HuH-7 (cell line): ENCODE measurements around the gene SAYSD1.
"Not testable (repeated sequence)": the region's sequence is repeated elsewhere in the genome, so short reads cannot be mapped to it uniquely, and the experiment has no call there.

Source experiments
- DNase-seq: peaks from one replicate; pipeline ENCODE4 v3.0.0; 2011; ENCODE audit warnings: low spot score

SAYSD1 gene, protein sequence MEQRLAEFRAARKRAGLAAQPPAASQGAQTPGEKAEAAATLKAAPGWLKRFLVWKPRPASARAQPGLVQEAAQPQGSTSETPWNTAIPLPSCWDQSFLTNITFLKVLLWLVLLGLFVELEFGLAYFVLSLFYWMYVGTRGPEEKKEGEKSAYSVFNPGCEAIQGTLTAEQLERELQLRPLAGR

DNA sequence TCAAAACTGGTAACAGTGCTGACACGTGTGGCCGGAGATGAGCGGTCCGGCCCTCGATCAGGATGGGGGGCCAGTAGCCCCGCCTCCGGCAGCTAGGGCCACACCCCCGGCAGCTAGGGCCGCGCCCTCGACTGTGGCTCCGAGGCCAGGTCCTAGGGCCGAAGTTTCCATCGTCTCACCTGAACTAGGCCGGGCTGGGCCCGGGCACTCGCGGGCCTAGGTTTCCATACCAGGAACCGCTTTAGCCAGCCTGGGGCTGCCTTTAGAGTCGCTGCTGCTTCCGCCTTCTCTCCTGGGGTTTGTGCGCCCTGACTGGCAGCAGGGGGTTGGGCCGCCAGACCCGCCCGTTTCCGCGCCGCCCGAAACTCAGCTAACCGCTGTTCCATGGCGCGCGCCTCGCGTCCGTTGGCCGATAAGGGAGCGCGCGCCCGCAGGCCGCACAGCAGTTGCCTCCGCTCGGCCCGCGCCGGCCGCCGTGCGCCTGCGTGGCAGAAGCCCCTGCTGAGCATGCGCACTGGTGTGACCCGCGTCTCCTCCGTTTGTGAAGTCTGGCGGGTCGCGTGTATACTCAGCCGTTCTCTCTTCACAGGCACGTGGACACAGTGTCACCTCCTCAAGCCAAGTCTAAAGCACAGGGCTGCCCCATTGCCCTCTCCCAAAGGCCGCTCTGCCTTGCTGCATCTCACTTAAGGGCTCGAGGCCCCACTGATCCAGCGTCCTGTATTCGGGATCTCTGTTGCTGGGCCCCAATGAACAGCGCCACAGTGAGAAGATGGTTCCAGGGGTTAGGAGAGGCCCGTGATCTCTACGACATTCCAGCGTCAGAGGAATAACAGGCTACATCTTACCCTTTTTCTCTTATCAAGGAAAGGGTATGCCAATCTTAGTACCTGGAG, at the start of gene SAYSD1:
Gene SAYSD1 (minus strand): TSS at position 483 of the 896 bp plus-strand sequence. CDS start 97 bp downstream, at position 386.
- peak; percentile 76 for DNase-seq

GRCh38 chr6:39157511-39157910, 42.5 kb upstream of the SAYSD1 start:
- DNase-seq = no peak

- no peak for DNase-seq
Observed at GRCh38 chr6:39156801-39157200, 41.8 kb upstream of the SAYSD1 start.

DNA sequence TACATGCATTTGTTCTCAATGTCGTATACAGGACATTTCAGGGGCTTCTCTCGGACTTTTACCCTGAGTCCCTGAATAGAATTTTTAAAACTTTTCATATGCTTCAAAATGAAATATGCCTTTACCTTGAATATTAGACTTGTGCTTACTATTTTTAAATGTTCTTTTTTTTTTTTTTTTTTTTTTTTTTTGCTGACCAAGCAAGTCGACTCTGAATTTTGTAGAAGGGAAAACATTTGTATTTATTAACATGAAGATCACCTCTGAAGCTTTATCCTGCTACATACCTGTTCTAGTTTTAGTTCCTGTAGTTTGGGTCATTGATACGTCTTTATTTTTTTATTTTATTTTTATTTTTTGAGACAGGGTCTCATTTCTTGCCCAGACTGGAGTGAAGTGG, 39.7 kb upstream of the SAYSD1 start:
- no peak for DNase-seq

DNA sequence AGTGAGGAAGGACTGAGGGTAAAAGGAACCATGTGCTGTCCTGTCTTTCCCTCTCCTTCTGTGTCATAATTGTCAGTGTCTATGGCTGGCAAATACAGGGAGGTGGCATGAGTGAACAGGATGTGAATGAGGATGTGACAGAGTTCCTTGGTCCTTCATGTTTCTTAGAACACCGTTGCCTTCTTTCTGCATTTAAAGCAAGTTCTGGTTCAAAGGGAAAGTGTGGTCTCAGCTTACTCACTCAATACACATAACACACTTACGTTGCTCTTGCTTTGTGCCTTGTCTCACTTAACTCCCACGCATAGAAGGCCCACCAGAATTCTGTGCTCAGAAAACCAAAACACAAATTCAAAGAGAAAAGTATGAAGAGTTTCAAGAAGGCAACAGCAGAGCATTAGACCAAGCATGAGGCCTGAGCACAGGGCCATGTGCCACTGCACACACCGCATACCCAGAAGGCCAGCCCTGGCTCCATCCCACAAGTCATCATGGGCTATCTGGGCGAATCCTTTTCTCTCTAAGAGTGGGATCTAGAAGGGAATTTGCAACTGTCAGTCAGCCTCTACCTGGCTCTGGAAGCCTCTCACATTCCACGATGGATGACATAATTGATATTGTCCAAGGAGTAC, 38.9 kb upstream of the SAYSD1 start:
- DNase-seq = no peak

GRCh38 chr6:39152262-39152661, 37.3 kb upstream of the SAYSD1 start:
- no peak for DNase-seq

DNA sequence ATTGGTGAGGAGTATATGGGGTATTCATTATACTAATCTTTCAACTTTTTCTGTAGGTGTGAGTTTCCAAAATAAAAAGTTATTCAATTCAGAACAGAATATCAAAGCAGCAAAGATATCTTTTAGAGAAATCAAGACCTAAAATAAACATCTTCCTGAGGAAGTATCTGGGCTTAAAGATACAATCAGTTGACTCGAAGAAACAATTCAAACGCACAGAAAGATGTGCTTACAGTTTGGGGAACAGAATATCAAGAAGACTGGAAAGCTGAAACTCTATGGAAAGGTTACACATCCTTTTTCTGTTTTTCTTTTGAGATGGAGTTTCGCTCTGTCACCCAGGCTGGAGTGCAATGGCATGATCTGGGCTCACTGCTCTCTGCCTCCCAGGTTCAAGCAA, 36.2 kb upstream of the SAYSD1 start:
- DNase-seq = no peak

- DNase-seq = no peak
Observed at GRCh38 chr6:39144481-39145173, 29.6 kb upstream of the SAYSD1 start.

- no peak for DNase-seq
Observed at GRCh38 chr6:39143238-39143930, 28.4 kb upstream of the SAYSD1 start.

DNA sequence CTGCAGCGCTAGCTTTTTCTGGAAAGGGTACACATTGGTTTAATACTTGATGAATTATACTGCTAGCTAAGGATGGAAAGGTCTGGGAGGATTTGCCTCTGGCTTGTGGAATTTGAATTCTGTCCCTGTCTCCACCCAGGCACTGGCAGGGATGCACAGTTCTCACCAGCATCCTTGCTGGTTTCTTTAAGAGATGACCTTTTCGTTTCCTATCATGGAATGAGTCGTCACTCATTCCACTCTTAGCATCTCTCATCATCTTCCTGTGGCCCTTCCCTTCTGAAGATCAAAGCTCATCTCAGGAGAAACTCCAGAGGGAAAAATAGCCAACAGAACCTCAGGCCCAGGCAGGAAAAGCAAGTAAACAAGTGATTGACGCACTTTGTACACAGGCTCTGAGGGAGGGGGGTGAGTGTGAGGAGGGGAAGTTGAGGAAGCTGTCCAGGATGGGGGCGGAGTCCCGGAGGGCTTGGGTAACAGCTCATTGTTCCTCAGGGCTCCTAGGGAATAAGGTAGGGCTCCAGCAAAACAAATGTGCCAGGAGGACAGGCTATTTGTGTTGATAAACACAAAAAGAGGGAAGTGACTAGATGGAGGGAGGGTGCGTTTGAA, 25.7 kb upstream of the SAYSD1 start:
- DNase-seq = no peak

- DNase-seq = peak; percentile 20
Observed at GRCh38 chr6:39137245-39137644, 22.3 kb upstream of the SAYSD1 start.

GRCh38 chr6:39136207-39136606, 21.2 kb upstream of the SAYSD1 start:
- not testable (repeated sequence) for DNase-seq

DNA sequence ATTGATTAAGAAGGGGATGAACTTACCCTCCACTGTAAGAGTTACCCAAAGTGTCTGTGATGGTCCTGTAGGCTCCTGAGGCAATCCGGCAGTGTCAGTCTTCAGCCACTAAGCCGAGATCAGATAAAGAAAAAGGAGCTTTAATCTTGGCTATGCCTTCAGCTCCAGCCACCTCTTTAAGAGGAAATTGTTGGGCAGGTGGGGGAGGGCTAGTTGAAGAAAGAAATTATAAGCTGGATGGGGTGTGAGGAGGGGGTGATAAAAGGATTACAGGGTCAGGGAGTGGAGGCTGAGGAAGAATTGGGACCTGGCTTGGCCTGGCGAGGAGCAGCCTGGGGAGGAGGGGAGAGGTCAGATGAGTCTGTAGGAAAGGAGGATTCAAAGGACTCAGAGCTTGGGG, 19.8 kb upstream of the SAYSD1 start:
- DNase-seq = not testable (repeated sequence)

GRCh38 chr6:39130691-39131090, 15.7 kb upstream of the SAYSD1 start:
- DNase-seq = no peak

DNA sequence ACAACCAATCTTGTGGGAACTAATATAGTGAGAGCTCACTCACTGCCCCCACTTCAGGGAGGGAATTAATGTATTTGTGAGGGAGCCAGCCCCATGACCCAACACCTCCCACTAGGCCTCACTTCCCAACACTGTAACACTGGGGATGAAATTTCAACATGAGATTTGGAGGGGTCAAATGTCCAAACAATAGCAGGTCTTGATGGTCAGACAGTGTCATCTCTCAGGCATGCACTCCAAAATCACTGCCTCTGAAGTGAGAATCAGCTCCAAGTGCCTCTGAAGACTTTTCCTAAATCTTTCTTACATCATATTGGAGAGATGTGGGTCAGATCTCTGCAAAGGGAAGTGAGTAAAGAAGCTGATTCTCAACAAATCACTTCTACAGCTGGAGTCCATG, 13.8 kb upstream of the SAYSD1 start:
- DNase-seq = no peak

GRCh38 chr6:39128106-39128505, 13.1 kb upstream of the SAYSD1 start:
- no peak for DNase-seq

DNA sequence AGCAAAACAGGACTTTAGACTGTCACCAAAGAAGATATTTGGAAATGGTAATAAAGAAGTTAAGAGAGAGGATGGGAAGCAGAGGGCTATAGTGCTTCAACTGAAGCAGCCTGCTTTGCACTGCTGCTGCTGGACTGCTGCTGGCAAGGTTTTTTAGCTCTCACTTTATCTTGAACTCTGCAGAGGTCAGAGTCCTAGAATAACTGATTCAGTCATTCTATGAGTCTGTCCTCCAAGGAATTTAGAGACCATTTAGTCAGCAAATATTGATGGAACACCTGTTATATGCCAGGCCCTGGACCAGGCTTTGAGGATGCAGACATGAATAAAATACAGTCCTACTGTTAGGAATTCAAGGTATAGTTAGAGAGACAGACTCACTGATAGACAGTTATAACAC, 9.1 kb upstream of the SAYSD1 start:
- DNase-seq = no peak

DNA sequence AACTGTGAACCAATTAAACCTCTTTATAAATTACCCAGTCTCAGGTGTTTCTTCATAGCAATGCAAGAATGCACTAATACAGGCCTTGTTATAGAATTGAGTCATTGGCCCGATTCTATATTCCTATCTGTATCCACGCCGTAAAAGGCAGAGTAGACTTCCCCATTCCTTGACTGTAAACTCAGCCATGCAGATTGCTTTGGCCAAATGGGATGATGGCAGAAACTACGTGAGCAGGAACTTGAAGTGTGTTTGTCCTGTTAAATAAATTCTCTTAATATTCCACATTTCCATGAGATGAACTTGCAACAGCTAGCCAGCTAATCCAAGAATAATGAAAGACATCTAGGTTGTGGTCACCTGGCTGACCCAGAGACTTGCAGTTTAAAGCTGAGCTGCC, 3.9 kb upstream of the SAYSD1 start:
- no peak for DNase-seq

DNA sequence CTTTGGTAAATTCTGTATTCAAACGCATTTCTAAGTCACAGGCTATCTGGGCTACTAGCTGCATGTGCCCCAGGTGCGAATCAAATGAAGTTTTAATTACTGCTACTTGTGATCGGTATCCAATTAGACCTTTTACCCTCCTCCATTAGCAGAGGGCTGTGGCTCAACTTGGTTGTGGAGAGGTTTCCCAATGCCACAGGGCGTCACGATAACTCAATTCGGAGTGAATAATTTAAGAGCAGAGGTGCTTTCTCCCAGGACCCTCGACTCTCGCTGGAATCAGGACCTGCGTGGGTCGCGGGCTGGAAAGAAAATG, 640 bp downstream of the SAYSD1 start:
- DNase-seq = no peak

DNA sequence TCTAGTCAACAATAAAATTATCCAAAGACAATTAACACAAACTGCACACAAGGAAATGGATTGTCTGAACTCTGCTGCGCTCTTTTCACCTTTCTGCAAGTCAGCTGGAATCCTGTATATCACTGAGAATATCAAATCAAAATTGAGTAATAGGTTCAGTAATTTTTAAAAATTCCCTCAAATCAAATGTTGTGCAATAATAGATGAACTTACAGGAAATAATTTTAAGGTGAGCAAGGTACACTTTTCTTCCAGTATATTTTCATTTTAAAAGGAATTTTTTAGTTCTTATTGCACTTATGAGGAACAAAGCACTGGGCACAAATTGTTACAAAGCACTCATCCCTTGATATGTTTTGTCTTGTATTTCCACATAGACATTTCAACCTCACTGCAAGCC, 1.2 kb downstream of the SAYSD1 start:
- DNase-seq = no peak

GRCh38 chr6:39111280-39111679, 3.7 kb downstream of the SAYSD1 start:
- no peak for DNase-seq
